ENCODE measurements around the gene KMT2D.

KMT2D gene

DNA sequence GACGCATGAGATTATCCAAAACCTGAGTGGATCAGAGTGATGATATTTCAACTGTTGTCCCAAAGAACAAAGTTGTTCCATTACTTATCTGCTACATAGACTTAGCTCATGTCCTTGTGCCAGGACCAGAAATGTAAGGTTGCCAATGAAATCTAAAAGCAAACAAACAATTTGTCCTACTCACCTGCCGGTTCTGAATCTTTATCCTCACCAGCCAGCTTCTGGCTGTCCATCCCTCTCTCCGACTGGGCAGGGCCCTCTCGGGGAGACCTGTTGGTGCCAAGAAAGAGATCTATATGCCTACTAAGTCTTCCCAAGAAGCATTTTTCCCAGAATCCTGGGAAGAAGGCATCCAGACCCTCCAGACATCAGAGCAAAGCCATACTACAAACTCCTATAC lies 5.5 kb downstream of the KMT2D start:
- peak overlapping the region; percentile 22; the same call in 1 of the 2 replicates for H3K27ac ChIP-seq (replicated peaks)
- TF ChIP-seq, protein P1, sequence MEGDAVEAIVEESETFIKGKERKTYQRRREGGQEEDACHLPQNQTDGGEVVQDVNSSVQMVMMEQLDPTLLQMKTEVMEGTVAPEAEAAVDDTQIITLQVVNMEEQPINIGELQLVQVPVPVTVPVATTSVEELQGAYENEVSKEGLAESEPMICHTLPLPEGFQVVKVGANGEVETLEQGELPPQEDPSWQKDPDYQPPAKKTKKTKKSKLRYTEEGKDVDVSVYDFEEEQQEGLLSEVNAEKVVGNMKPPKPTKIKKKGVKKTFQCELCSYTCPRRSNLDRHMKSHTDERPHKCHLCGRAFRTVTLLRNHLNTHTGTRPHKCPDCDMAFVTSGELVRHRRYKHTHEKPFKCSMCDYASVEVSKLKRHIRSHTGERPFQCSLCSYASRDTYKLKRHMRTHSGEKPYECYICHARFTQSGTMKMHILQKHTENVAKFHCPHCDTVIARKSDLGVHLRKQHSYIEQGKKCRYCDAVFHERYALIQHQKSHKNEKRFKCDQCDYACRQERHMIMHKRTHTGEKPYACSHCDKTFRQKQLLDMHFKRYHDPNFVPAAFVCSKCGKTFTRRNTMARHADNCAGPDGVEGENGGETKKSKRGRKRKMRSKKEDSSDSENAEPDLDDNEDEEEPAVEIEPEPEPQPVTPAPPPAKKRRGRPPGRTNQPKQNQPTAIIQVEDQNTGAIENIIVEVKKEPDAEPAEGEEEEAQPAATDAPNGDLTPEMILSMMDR (IDR thresholded peaks at IDR 0.05; ENCODE audit: insufficient read depth, low read length): no peak
- TF ChIP-seq, protein P2, sequence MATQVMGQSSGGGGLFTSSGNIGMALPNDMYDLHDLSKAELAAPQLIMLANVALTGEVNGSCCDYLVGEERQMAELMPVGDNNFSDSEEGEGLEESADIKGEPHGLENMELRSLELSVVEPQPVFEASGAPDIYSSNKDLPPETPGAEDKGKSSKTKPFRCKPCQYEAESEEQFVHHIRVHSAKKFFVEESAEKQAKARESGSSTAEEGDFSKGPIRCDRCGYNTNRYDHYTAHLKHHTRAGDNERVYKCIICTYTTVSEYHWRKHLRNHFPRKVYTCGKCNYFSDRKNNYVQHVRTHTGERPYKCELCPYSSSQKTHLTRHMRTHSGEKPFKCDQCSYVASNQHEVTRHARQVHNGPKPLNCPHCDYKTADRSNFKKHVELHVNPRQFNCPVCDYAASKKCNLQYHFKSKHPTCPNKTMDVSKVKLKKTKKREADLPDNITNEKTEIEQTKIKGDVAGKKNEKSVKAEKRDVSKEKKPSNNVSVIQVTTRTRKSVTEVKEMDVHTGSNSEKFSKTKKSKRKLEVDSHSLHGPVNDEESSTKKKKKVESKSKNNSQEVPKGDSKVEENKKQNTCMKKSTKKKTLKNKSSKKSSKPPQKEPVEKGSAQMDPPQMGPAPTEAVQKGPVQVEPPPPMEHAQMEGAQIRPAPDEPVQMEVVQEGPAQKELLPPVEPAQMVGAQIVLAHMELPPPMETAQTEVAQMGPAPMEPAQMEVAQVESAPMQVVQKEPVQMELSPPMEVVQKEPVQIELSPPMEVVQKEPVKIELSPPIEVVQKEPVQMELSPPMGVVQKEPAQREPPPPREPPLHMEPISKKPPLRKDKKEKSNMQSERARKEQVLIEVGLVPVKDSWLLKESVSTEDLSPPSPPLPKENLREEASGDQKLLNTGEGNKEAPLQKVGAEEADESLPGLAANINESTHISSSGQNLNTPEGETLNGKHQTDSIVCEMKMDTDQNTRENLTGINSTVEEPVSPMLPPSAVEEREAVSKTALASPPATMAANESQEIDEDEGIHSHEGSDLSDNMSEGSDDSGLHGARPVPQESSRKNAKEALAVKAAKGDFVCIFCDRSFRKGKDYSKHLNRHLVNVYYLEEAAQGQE (IDR thresholded peaks at IDR 0.05; ENCODE audit: insufficient replicate concordance, low read depth): no peak
- TF ChIP-seq POLR2AphosphoS5 (IDR thresholded peaks at IDR 0.05; ENCODE audit: low read depth) (no peak), SPI1 (IDR thresholded peaks at IDR 0.05; ENCODE audit: borderline replicate concordance, low read depth) (no peak), GABPA (IDR thresholded peaks at IDR 0.05; ENCODE audit: low read depth) (no peak)
- no peaks in the 10 kb centered on the region for H3K27me3 ChIP-seq (ENCODE audit: insufficient read depth, poor library complexity, severe bottlenecking)
- H3K4me3 ChIP-seq (replicated peaks; ENCODE audit: insufficient read depth, low read length): no peak overlapping the region
- no peak for DNase-seq (ENCODE audit: low read depth in 1 of 2, low spot score in 1 of 2)

- H3K27me3 ChIP-seq (ENCODE audit: insufficient read depth, poor library complexity, severe bottlenecking): no peaks in the 10 kb centered on the region
- H3K27ac ChIP-seq (replicated peaks): no peak overlapping the region
- H3K4me3 ChIP-seq (replicated peaks; ENCODE audit: insufficient read depth, low read length): no peak overlapping the region
- TF ChIP-seq, protein P2 (IDR thresholded peaks at IDR 0.05; ENCODE audit: insufficient replicate concordance, low read depth): no peak
- no peak for TF ChIP-seq GABPA (IDR thresholded peaks at IDR 0.05; ENCODE audit: low read depth)
- TF ChIP-seq, protein P1 (IDR thresholded peaks at IDR 0.05; ENCODE audit: insufficient read depth, low read length): no peak
- no peak for TF ChIP-seq POLR2AphosphoS5 (IDR thresholded peaks at IDR 0.05; ENCODE audit: low read depth)
- no peak for TF ChIP-seq SPI1 (IDR thresholded peaks at IDR 0.05; ENCODE audit: borderline replicate concordance, low read depth)
- DNase-seq (ENCODE audit: low read depth in 1 of 2, low spot score in 1 of 2): no peak
Measured at GRCh38 chr12:49054524-49054923, 6.1 kb downstream of the KMT2D start.

GRCh38 chr12:49054096-49054495 lies 6.5 kb downstream of the KMT2D start:
- Histone ChIP-seq H3K27ac (replicated peaks) (no peak overlapping the region), H3K4me3 (replicated peaks; ENCODE audit: insufficient read depth, low read length) (no peak overlapping the region), H3K27me3 (ENCODE audit: insufficient read depth, poor library complexity, severe bottlenecking) (no peaks in the 10 kb centered on the region)
- TF ChIP-seq, protein P2 (IDR thresholded peaks at IDR 0.05; ENCODE audit: insufficient replicate concordance, low read depth): no peak
- TF ChIP-seq, protein P1 (IDR thresholded peaks at IDR 0.05; ENCODE audit: insufficient read depth, low read length): no peak
- TF ChIP-seq POLR2AphosphoS5 (IDR thresholded peaks at IDR 0.05; ENCODE audit: low read depth) (no peak), SPI1 (IDR thresholded peaks at IDR 0.05; ENCODE audit: borderline replicate concordance, low read depth) (no peak), GABPA (IDR thresholded peaks at IDR 0.05; ENCODE audit: low read depth) (no peak)
- no peak for DNase-seq (ENCODE audit: low read depth in 1 of 2, low spot score in 1 of 2)

Data from HL-60 (cell line).